GM20000 (cell line): Measurements from ENCODE around the gene RNF5.
A peak's percentile ranks its signal among the peaks of the same experiment; 100 is the strongest.

Source experiments
- DNase-seq: peaks from one replicate; pipeline ENCODE4 v3.0.0; 2012; ENCODE audit warnings: low spot score
- CTCF ChIP-seq: IDR thresholded peaks from 2 replicates; pipeline ENCODE4 v1.5.1; 2012; ENCODE audit warnings: mild to moderate bottlenecking, control low read depth; ENCODE audit errors: extremely low read depth, missing control alignments

The RNF5 gene

GRCh38 chr6:32194825-32195651 is 16.8 kb downstream of the RNF5 start:
- peak; percentile 21 for TF ChIP-seq CTCF
- DNase-seq = no peak

- DNase-seq = no peak
- TF ChIP-seq CTCF = no peak
Observed at GRCh38 chr6:32195652-32195901, 17.4 kb downstream of the RNF5 start.

GRCh38 chr6:32195902-32196681 is 17.9 kb downstream of the RNF5 start:
- no peak for TF ChIP-seq CTCF
- DNase-seq = peak; percentile 96

- peak; percentile 49 for DNase-seq
- TF ChIP-seq CTCF = no peak
Observed at GRCh38 chr6:32196682-32197616, 18.7 kb downstream of the RNF5 start.

GRCh38 chr6:32198345-32198696 is 20.1 kb downstream of the RNF5 start:
- DNase-seq = no peak
- no peak for TF ChIP-seq CTCF

GRCh38 chr6:32198866-32199265 is 20.7 kb downstream of the RNF5 start:
- TF ChIP-seq CTCF = no peak
- no peak for DNase-seq
